NCI-H226 (cell line): ENCODE measurements around the gene GAB1.

Experiments used
- DNase-seq: peaks from one replicate; pipeline ENCODE4 v3.0.0-alpha.2; 2015

The GAB1 gene

GRCh38 chr4:143512978-143513313 lies 176.3 kb downstream of the GAB1 start:
- DNase-seq, result no peak

GRCh38 chr4:143513314-143514168 lies 176.9 kb downstream of the GAB1 start, which contains the start of gene SMARCA5:
SMARCA5 (plus strand) TSS chr4:143513702; CDS start chr4:143513925, 223 bp downstream.
- DNase-seq, result peak; percentile 93

- DNase-seq, result no peak
These were observed 177.5 kb downstream of the GAB1 start for GRCh38 chr4:143514169-143514495.

GRCh38 chr4:143514497-143514896 lies 177.8 kb downstream of the GAB1 start:
- DNase-seq, result peak; percentile 19

DNA sequence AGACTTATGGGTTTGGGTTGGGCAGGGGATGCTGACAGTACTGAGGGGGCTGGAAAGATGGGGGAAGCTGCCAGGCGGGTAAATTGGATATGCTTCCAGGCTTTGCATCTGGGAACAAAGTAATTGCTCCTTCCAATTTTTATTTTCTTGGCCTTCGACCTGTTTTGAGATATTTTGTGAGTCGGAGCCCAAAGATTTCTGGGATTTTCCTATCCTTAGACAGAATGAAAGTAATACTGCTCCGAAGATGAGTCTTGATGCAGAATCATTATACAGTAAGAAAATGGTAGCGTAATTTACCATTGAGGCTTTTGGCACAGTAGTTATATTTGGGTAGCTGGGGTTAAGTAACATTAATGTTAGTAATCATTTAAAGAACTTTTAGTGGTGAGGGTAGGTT lies 178.2 kb downstream of the GAB1 start:
- no peak for DNase-seq

DNA sequence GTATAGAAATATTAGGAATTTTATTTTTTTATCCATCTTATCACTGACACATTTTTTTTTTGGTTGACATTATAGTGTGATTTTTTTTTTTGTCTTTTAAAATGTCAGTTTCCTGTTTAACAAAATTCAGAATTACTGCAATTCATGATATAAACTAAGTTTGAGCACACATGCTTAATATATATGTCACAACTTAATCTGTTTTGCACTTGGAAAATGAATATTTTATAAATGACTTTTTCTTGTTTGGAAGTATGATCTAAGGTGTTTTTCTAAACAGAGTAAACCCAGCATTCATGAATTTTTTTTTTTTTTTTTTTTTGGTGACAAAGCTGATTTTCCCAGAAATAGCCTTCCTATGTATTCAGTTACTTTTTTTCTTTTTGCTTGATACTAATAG lies 179.2 kb downstream of the GAB1 start:
- no peak for DNase-seq

GRCh38 chr4:143517764-143518163 lies 181.1 kb downstream of the GAB1 start:
- no peak for DNase-seq
